Thymus (tissue), 11 donors: ENCODE measurements around the gene FGR. TPM values are rescaled to one million over a fixed set of nuclear protein-coding genes. Genes with fewer than 3 reads are reported as not detected.

Experiments used
- DNase-seq, 9 donors: peaks; one replicate each; pipeline ENCODE4 v3.0.0-alpha.2; 2013; ENCODE audit warnings: low spot score in 9 of 9, low read depth in 6 of 9, missing footprints in 1 of 9
- H3K27ac ChIP-seq, 2 donors: one replicate each; pipeline ENCODE4 v1.5.1; 2013; ENCODE audit warnings: control low read depth in 1 of 2, low read depth in 1 of 2, low read length in 1 of 2, mild to moderate bottlenecking in 1 of 2, moderate library complexity in 1 of 2
- H3K27me3 ChIP-seq, 2 donors: one replicate each; pipeline ENCODE4 v1.5.1; 2013; ENCODE audit warnings: low read length in 1 of 2; ENCODE audit not compliant: control insufficient read depth in 2 of 2, insufficient read depth in 1 of 2
- H3K36me3 ChIP-seq, 2 donors: one replicate each; pipeline ENCODE4 v1.5.1; 2013; ENCODE audit warnings: low read length in 1 of 2, mild to moderate bottlenecking in 1 of 2, moderate library complexity in 1 of 2; ENCODE audit not compliant: control insufficient read depth in 2 of 2, insufficient read depth in 2 of 2
- H3K4me1 ChIP-seq, 2 donors: one replicate each; pipeline ENCODE4 v1.5.1; 2013; ENCODE audit warnings: low read length in 2 of 2; ENCODE audit not compliant: control insufficient read depth in 2 of 2, insufficient read depth in 2 of 2
- H3K4me3 ChIP-seq, 2 donors: one replicate each; pipeline ENCODE4 v1.5.1; 2013; ENCODE audit warnings: low read length in 2 of 2, control low read depth in 1 of 2, mild to moderate bottlenecking in 1 of 2
- H3K9me3 ChIP-seq, 2 donors: one replicate each; pipeline ENCODE4 v1.5.1; 2013; ENCODE audit warnings: low read length in 1 of 2, mild to moderate bottlenecking in 1 of 2; ENCODE audit not compliant: control insufficient read depth in 2 of 2, insufficient read depth in 1 of 2
- WGBS: extraction: QIAGEN DNeasy Blood & Tissue Kit; methylation state at CpG from one replicate; pipeline ENCODE4 v1.1.7; 2013; 5-methylcytosine and 5-hydroxymethylcytosine counted together
- polyA plus RNA-seq: library from polyadenylated mRNA; stranded (reverse); fragments of 200-250 nt; gene quantifications from one replicate; pipeline ENCODE4 v1.2.3, GENCODE V29; 2013
- total RNA-seq: library from RNA; stranded (reverse); fragments of 120-200 nt; gene quantifications from one replicate; pipeline ENCODE4 v1.2.4, GENCODE V29; 2013
- donor health status: healthy.

Gene FGR
- total and polyA plus RNA-seq, 2 donors: 8.4 to 38.7 TPM

GRCh38 chr1:27655151-27655937 is 20.4 kb upstream of the FGR start:
- WGBS: 80% methylated on average over 11 of the region's 11 CpGs
- H3K4me3 ChIP-seq: no peak overlapping the region

GRCh38 chr1:27652111-27652864 is 17.3 kb upstream of the FGR start:
- H3K9me3 ChIP-seq: no peaks in the 10 kb centered on the region
- 96% methylated on average over 5 of the region's 5 CpGs for WGBS
- no peak for DNase-seq
- H3K36me3 ChIP-seq: no peaks in the 10 kb centered on the region
- H3K4me3 ChIP-seq: no peak overlapping the region
- no peaks in the 10 kb centered on the region for H3K27me3 ChIP-seq
- peaks cover 8 to 29% of the 10 kb centered on the region in 2 donors for H3K4me1 ChIP-seq
- H3K27ac ChIP-seq: no peak overlapping the region

More at GRCh38 chr1:27655151-27655937, 20.4 kb upstream of the FGR start:
- no peak overlapping the region for H3K27ac ChIP-seq
- H3K27me3 ChIP-seq: no peaks in the 10 kb centered on the region
- H3K4me1 ChIP-seq: peaks cover 19 to 43% of the 10 kb centered on the region in 2 donors
- no peaks in the 10 kb centered on the region for H3K36me3 ChIP-seq
- no peaks in the 10 kb centered on the region for H3K9me3 ChIP-seq
- no peak for DNase-seq

GRCh38 chr1:27650539-27651175 is 15.7 kb upstream of the FGR start:
- no peak overlapping the region for H3K4me3 ChIP-seq
- peak in 2 of 9 donors; percentile 55 to 75 for DNase-seq
- no peaks in the 10 kb centered on the region for H3K9me3 ChIP-seq
- H3K27ac ChIP-seq: peak overlapping the region in 1 of 2 donors; percentile 76
- 65% methylated on average over 7 of the region's 7 CpGs for WGBS
- H3K27me3 ChIP-seq: no peaks in the 10 kb centered on the region
- H3K36me3 ChIP-seq: no peaks in the 10 kb centered on the region
- H3K4me1 ChIP-seq: peaks cover 8 to 18% of the 10 kb centered on the region in 2 donors

GRCh38 chr1:27650171-27650538 is 15.2 kb upstream of the FGR start:
- Histone ChIP-seq H3K27me3 (no peaks in the 10 kb centered on the region), H3K9me3 (no peaks in the 10 kb centered on the region), H3K4me3 (no peak overlapping the region), H3K27ac (no peak overlapping the region), H3K4me1 (peaks cover 8 to 16% of the 10 kb centered on the region in 2 donors), H3K36me3 (no peaks in the 10 kb centered on the region)
- 85% methylated on average over 1 of the region's 1 CpG for WGBS
- no peak for DNase-seq

DNA sequence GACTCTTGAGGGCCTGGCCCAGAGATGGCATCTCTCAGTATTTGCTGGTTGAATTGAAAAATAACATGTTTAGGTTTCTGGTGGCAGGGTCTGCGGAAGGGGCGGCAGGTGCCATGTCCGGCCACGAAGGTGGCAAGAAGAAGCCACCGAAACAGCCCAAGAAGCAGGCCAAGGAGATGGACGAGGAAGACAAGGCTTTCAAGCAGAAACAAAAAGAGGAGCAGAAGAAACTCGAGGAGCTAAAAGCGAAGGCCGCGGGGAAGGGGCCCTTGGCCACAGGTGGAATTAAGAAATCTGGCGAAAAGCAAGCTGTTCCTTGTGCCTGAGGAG is 14.3 kb upstream of the FGR start:
- WGBS: 91% methylated on average over 11 of the region's 11 CpGs
- Histone ChIP-seq H3K27me3 (no peaks in the 10 kb centered on the region), H3K36me3 (no peaks in the 10 kb centered on the region), H3K4me3 (no peak overlapping the region), H3K9me3 (no peaks in the 10 kb centered on the region), H3K27ac (no peak overlapping the region), H3K4me1 (peaks cover 8 to 16% of the 10 kb centered on the region in 2 donors)
- no peak for DNase-seq

GRCh38 chr1:27648602-27649305 is 13.8 kb upstream of the FGR start:
- 95% methylated on average over 6 of the region's 6 CpGs for WGBS
- H3K27ac ChIP-seq: no peak overlapping the region
- H3K36me3 ChIP-seq: no peaks in the 10 kb centered on the region
- H3K4me3 ChIP-seq: no peak overlapping the region
- H3K27me3 ChIP-seq: no peaks in the 10 kb centered on the region
- no peaks in the 10 kb centered on the region for H3K9me3 ChIP-seq
- no peak for DNase-seq
- peaks cover 10 to 21% of the 10 kb centered on the region in 2 donors for H3K4me1 ChIP-seq

GRCh38 chr1:27647328-27647727 is 12.3 kb upstream of the FGR start:
- Histone ChIP-seq H3K27ac (no peak overlapping the region), H3K4me1 (peaks cover 10 to 25% of the 10 kb centered on the region in 2 donors), H3K4me3 (no peak overlapping the region), H3K27me3 (no peaks in the 10 kb centered on the region), H3K36me3 (no peaks in the 10 kb centered on the region), H3K9me3 (no peaks in the 10 kb centered on the region)
- DNase-seq: no peak
- 98% methylated on average over 5 of the region's 5 CpGs for WGBS

DNA sequence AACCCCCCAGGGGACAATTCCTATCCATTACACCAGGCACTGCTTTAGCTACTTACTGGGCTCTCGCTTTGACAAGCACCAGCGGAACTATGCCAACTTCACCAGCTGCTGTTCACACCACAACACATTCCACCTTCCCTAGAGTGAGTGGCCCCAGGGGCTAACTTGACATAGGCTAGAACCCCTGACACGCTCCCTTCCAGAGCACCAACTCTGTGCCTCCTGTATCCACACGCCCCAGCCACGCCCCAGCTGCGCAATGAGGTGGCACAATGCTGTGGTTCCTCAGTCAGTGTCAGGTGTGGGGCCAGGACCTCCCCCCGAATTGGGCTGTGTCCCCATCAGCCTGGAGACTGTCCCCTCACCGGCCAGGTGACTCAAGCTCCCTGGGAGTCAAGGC is 11.7 kb upstream of the FGR start:
- peaks cover 10 to 25% of the 10 kb centered on the region in 2 donors for H3K4me1 ChIP-seq
- H3K27me3 ChIP-seq: no peaks in the 10 kb centered on the region
- no peaks in the 10 kb centered on the region for H3K36me3 ChIP-seq
- no peak overlapping the region for H3K4me3 ChIP-seq
- H3K9me3 ChIP-seq: no peaks in the 10 kb centered on the region
- no peak overlapping the region for H3K27ac ChIP-seq
- no peak for DNase-seq
- WGBS: 89% methylated on average over 8 of the region's 8 CpGs
